Astrocyte of the cerebellum (primary cell): ENCODE data around the gene SGCA.

Source experiments
- DNase-seq: peaks from one replicate; pipeline ENCODE4 v3.0.0-alpha.2; 2011; ENCODE audit warnings: low read depth
- H3K4me3 ChIP-seq: 2 replicates; pipeline ENCODE4 v1.5.1; 2011; ENCODE audit warnings: mild to moderate bottlenecking, low read depth, low read length, moderate library complexity
- CTCF ChIP-seq: IDR thresholded peaks from 2 replicates; pipeline ENCODE4 v1.5.1; 2012; ENCODE audit warnings: low read length, low read depth, moderate library complexity, mild to moderate bottlenecking; ENCODE audit errors: missing control alignments
- in situ Hi-C: cut with HindIII; loops from 2 replicates; pipeline ENCODE4 v1.10.0; 2017; ENCODE audit warnings: low sequenced_read_pairs

Gene SGCA

GRCh38 chr17:50177476-50177875, 11.7 kb downstream of the SGCA start:
- H3K4me3 ChIP-seq, result no peak overlapping the region
- in situ Hi-C loops, result loop anchor here (10.0 kb wide), 1 partner anchor 117 kb away; no protein-coding TSS in a partner anchor
- no peak for TF ChIP-seq CTCF

GRCh38 chr17:50177983-50178834, 12.4 kb downstream of the SGCA start:
- in situ Hi-C loops, result loop anchor here (10.0 kb wide), 1 partner anchor 117 kb away; no protein-coding TSS in a partner anchor
- peak; percentile 54 for TF ChIP-seq CTCF
- peak; percentile 84 for DNase-seq
- no peak overlapping the region for H3K4me3 ChIP-seq

More at GRCh38 chr17:50177476-50177875, 11.7 kb downstream of the SGCA start:
- DNase-seq, result no peak

GRCh38 chr17:50180111-50180510, 14.3 kb downstream of the SGCA start:
- no peak for DNase-seq
- no peak for TF ChIP-seq CTCF
- no peak overlapping the region for H3K4me3 ChIP-seq
- in situ Hi-C loops, result no loop called here

GRCh38 chr17:50180620-50181019, 14.8 kb downstream of the SGCA start:
- no peak overlapping the region for H3K4me3 ChIP-seq
- in situ Hi-C loops, result no loop called here
- no peak for TF ChIP-seq CTCF
- DNase-seq, result no peak

- H3K4me3 ChIP-seq, result no peak overlapping the region
- no peak for DNase-seq
- in situ Hi-C loops, result no loop called here
- TF ChIP-seq CTCF, result no peak
Observed at GRCh38 chr17:50181144-50181543, 15.3 kb downstream of the SGCA start.

- peak; percentile 10 for TF ChIP-seq CTCF
- no peak for DNase-seq
- no peak overlapping the region for H3K4me3 ChIP-seq
- in situ Hi-C loops, result no loop called here
Observed at GRCh38 chr17:50181591-50182560, 16.1 kb downstream of the SGCA start.
